Gastroesophageal sphincter (tissue), 3 donors: ENCODE measurements around the gene SMPDL3A.
A peak's percentile ranks its signal among the peaks of the same experiment; 100 is the strongest.

Source experiments
- POLR2A ChIP-seq, 2 donors: fragments of 450-650 bp; IDR thresholded peaks; one replicate each; pipeline ENCODE4 v1.6.1; 2017; ENCODE audit warnings: antibody characterized with exemption in 2 of 2, mild to moderate bottlenecking in 2 of 2, moderate library complexity in 1 of 2
- POLR2AphosphoS5 ChIP-seq: sonication (generic); formaldehyde crosslinking; IDR thresholded peaks from one replicate; pipeline ENCODE4 v1.6.1; 2017; ENCODE audit warnings: antibody characterized with exemption
- TF ChIP-seq, protein P1 (sequence below), 4 experiments: fragments of 200-600 bp in 2 of 4; fragments of 450-650 bp in 2 of 4; sonication (generic) in 1 of 4; IDR thresholded peaks; one replicate each; pipeline ENCODE4 v1.5.1; 2017 to 2019; ENCODE audit warnings: antibody characterized with exemption in 4 of 4, mild to moderate bottlenecking in 2 of 4, moderate library complexity in 2 of 4

DNA sequence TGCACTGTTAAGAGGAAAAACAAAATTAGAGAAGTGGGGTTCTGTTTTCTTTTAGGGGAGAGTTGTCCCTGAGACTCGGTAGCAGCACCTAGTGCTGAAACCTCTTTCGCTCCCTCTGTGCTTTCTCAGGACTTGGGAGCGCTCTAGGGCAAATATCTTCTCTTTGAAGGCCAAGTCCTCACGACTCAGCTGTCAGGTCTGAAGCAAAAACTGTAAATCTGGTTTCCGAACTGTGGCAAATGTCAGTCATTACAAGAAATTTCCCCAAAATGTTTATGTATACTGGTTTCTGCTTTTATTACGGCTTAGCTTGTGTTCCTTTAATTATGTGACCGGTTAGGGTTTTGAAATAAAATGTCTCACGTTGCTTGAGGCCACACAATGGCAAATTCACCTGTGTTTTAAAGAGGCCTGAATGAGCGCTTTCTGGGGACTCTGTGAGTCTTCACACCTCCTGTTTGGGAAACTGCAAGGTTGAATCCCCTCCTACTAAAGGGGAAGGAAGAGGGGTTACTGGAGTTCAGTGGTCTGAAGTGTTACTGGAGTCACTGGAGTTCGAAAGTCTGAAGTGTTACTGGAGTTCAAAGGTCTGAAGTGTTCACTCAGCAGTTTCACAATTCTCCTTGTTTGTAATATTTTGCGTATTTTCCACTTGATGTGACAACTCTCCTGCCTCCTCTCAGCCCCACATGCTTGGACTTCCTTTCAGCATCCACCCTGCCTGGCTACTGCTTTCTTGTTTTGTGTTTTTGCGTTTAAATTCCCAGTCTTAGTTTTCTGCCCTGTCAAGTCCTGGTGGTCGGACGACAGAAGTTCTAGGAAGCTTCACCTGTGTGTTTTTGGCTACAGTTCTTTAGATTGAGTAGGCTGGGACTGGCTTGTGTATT is 1.6 kb downstream of the SMPDL3A start:
- TF ChIP-seq POLR2A (IDR thresholded peaks at IDR 0.05) (no peak), POLR2AphosphoS5 (no peak)
- TF ChIP-seq, protein P1, sequence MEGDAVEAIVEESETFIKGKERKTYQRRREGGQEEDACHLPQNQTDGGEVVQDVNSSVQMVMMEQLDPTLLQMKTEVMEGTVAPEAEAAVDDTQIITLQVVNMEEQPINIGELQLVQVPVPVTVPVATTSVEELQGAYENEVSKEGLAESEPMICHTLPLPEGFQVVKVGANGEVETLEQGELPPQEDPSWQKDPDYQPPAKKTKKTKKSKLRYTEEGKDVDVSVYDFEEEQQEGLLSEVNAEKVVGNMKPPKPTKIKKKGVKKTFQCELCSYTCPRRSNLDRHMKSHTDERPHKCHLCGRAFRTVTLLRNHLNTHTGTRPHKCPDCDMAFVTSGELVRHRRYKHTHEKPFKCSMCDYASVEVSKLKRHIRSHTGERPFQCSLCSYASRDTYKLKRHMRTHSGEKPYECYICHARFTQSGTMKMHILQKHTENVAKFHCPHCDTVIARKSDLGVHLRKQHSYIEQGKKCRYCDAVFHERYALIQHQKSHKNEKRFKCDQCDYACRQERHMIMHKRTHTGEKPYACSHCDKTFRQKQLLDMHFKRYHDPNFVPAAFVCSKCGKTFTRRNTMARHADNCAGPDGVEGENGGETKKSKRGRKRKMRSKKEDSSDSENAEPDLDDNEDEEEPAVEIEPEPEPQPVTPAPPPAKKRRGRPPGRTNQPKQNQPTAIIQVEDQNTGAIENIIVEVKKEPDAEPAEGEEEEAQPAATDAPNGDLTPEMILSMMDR (IDR thresholded peaks at IDR 0.05), result peak in 1 of 4 experiments; percentile 3
